Urothelium cell line (cell line): ENCODE results near the gene IGSF3.
A peak's percentile ranks its signal among the peaks of the same experiment; 100 is the strongest.

ENCODE experiments used
- DNase-seq: peaks from one replicate; pipeline ENCODE4 v3.0.0; 2011; ENCODE audit warnings: low spot score, mixed read lengths
- FAIRE-seq: peaks from 2 replicates; lab custom pipeline; 2011; peaks lifted over from hg19 to GRCh38; lab: Jason Lieb, UNC

IGSF3 gene

GRCh38 chr1:116561563-116561962, 106.0 kb downstream of the IGSF3 start:
- no peak for FAIRE-seq
- DNase-seq, result no peak

GRCh38 chr1:116560704-116561490, 106.6 kb downstream of the IGSF3 start:
- no peak for FAIRE-seq

GRCh38 chr1:116559304-116559761, 108.2 kb downstream of the IGSF3 start:
- no peak for DNase-seq
- FAIRE-seq, result no peak

More at GRCh38 chr1:116560704-116561490, 106.6 kb downstream of the IGSF3 start:
- no peak for DNase-seq

GRCh38 chr1:116558571-116558970, 109.0 kb downstream of the IGSF3 start:
- no peak for DNase-seq

GRCh38 chr1:116558140-116558549, 109.4 kb downstream of the IGSF3 start:
- DNase-seq (no peak), FAIRE-seq (no peak)

More at GRCh38 chr1:116558571-116558970, 109.0 kb downstream of the IGSF3 start:
- no peak for FAIRE-seq

GRCh38 chr1:116557323-116557878, 110.1 kb downstream of the IGSF3 start:
- no peak for DNase-seq
- no peak for FAIRE-seq

- no peak for FAIRE-seq
- DNase-seq, result peak; percentile 94
Observed at GRCh38 chr1:116556289-116557006, 111.1 kb downstream of the IGSF3 start.

GRCh38 chr1:116554924-116555323, 112.6 kb downstream of the IGSF3 start:
- DNase-seq (no peak), FAIRE-seq (no peak)

GRCh38 chr1:116553386-116554115, 114.0 kb downstream of the IGSF3 start:
- FAIRE-seq, result no peak
- DNase-seq, result no peak

- FAIRE-seq (no peak), DNase-seq (no peak)
Observed at GRCh38 chr1:116546354-116546977, 121.1 kb downstream of the IGSF3 start.

GRCh38 chr1:116545359-116545705, 122.2 kb downstream of the IGSF3 start:
- no peak for DNase-seq
- no peak for FAIRE-seq

- FAIRE-seq (no peak), DNase-seq (no peak)
Observed at GRCh38 chr1:116544588-116545358, 122.8 kb downstream of the IGSF3 start.

- no peak for FAIRE-seq
- no peak for DNase-seq
Observed at GRCh38 chr1:116540088-116540487, 127.4 kb downstream of the IGSF3 start.

- DNase-seq (peak; percentile 77), FAIRE-seq (no peak)
Observed at GRCh38 chr1:116538544-116538943, 129.0 kb downstream of the IGSF3 start.

- no peak for DNase-seq
- FAIRE-seq, result no peak
Observed at GRCh38 chr1:116537898-116538297, 129.6 kb downstream of the IGSF3 start.

GRCh38 chr1:116537040-116537831, 130.3 kb downstream of the IGSF3 start:
- no peak for FAIRE-seq

GRCh38 chr1:116534014-116534739, 133.4 kb downstream of the IGSF3 start:
- FAIRE-seq, result no peak
- no peak for DNase-seq

More at GRCh38 chr1:116537040-116537831, 130.3 kb downstream of the IGSF3 start:
- DNase-seq, result no peak

- no peak for FAIRE-seq
- no peak for DNase-seq
Observed at GRCh38 chr1:116533429-116533820, 134.1 kb downstream of the IGSF3 start.
